PC-3 (cell line): ENCODE results near the gene SHTN1.

Source experiments
- CTCF ChIP-seq: fragments of 300-600 bp; sonication (generic); conservative IDR thresholded peaks from 2 replicates; pipeline ENCODE4 v1.5.1; 2017; ENCODE audit warnings: antibody characterized with exemption, low read depth, mild to moderate bottlenecking, low read length
- EZH2 ChIP-seq: fragments of 300-600 bp; sonication (generic); IDR thresholded peaks from one replicate; pipeline ENCODE4 v1.6.1; 2017; ENCODE audit warnings: antibody characterized with exemption, mild to moderate bottlenecking, low read length; ENCODE audit not compliant: unreplicated experiment
- EZH2phosphoT487 ChIP-seq: fragments of 300-600 bp; sonication (generic); IDR thresholded peaks from 2 replicates; pipeline ENCODE4 v1.6.1; 2018; ENCODE audit warnings: mild to moderate bottlenecking, antibody characterized with exemption, low read length, borderline replicate concordance

GRCh38 chr10:116886772-116887171 lies 118.2 kb downstream of the SHTN1 start:
- TF ChIP-seq CTCF (no peak), EZH2 (no peak), EZH2phosphoT487 (no peak)
